K562 (cell line): ENCODE data around the gene RORC. TPM values are rescaled to one million over a fixed set of nuclear protein-coding genes. Genes with fewer than 3 reads are reported as not detected.

Source experiments
- CBFB ChIP-seq: sonication (generic); formaldehyde crosslinking; IDR thresholded peaks from 2 replicates; pipeline ENCODE4 v1.4.0; 2020; ENCODE audit warnings: mild to moderate bottlenecking, missing genetic modification reagents
- CCAR2 ChIP-seq: fragments of 200-400 bp; formaldehyde crosslinking; IDR thresholded peaks from 2 replicates; pipeline ENCODE4 v1.6.1; 2017; ENCODE audit warnings: mild to moderate bottlenecking, low read depth, low read length
- DPF2 ChIP-seq: fragments of 450-650 bp; IDR thresholded peaks from 2 replicates; pipeline ENCODE4 v1.6.1; 2016
- ERF ChIP-seq: fragments of 450-650 bp; formaldehyde crosslinking; IDR thresholded peaks from 2 replicates; pipeline ENCODE4 v1.4.0; 2020; ENCODE audit warnings: mild to moderate bottlenecking, mixed read lengths
- HMGN3 ChIP-seq: IDR thresholded peaks from 2 replicates; pipeline ENCODE4 v1.6.1; 2011; ENCODE audit warnings: borderline replicate concordance, low read depth, mild to moderate bottlenecking, mixed read lengths, low read length; ENCODE audit not compliant: insufficient read length; ENCODE audit errors: extremely low read depth
- KAT8 ChIP-seq: fragments of 450-650 bp; IDR thresholded peaks from 2 replicates; pipeline ENCODE4 v1.6.1; 2016; ENCODE audit warnings: low read depth, mild to moderate bottlenecking
- KLF1 ChIP-seq: fragments of 450-650 bp; IDR thresholded peaks from 2 replicates; pipeline ENCODE4 v1.6.1; 2016; ENCODE audit warnings: missing genetic modification characterization, missing compliant biosample characterization
- NFXL1 ChIP-seq: fragments of 450-650 bp; formaldehyde crosslinking; IDR thresholded peaks from 2 replicates; pipeline ENCODE4 v1.4.0; 2021; ENCODE audit warnings: mild to moderate bottlenecking
- POLR2A ChIP-seq: fragments of 450-650 bp; conservative IDR thresholded peaks from 2 replicates; pipeline ENCODE4 v1.6.1; 2016
- SP2 ChIP-seq: IDR thresholded peaks from 2 replicates; pipeline ENCODE4 v1.6.1; 2011; ENCODE audit warnings: mild to moderate bottlenecking, low read depth, low read length, moderate library complexity; ENCODE audit not compliant: poor library complexity, severe bottlenecking; ENCODE audit errors: extremely low read depth
- SRSF1 ChIP-seq: fragments of 200-400 bp; formaldehyde crosslinking; IDR thresholded peaks from 2 replicates; pipeline ENCODE4 v1.6.1; 2017; ENCODE audit warnings: mild to moderate bottlenecking, low read depth, low read length, moderate library complexity
- ZSCAN32 ChIP-seq: fragments of 450-650 bp; formaldehyde crosslinking; IDR thresholded peaks from 2 replicates; pipeline ENCODE4 v1.4.0; 2020; ENCODE audit warnings: mild to moderate bottlenecking, moderate library complexity
- polyA plus RNA-seq, 8 experiments: library from polyadenylated mRNA; depleted of rRNA in 4 of 8; stranded (reverse) in 5 of 8; unstranded in 3 of 8; fragments of >200 nt; fragmentation: Nextera tagmentation in 2 of 8; fragmentation: Illumina TruSeq in 1 of 8; extraction: Ambion mirVana in 2 of 8; extraction: Trizol in 1 of 8; gene quantifications; 2 replicates each; pipeline versions ENCODE4 v1.2.1 to v1.2.3, GENCODE V29; 2011 to 2014; ENCODE audit warnings: inconsistent platforms in 1 of 8, missing spikeins in 1 of 8
- total RNA-seq, 7 experiments: library from RNA; depleted of rRNA in 6 of 7; stranded (reverse); fragments of >200 nt in 6 of 7; fragmentation: Illumina TruSeq in 2 of 7; extraction: Trizol in 2 of 7; gene quantifications; 2 replicates each; pipeline versions ENCODE4 v1.2.1 to v1.2.3, GENCODE V29; 2011 to 2021; ENCODE audit warnings: low replicate concordance in 1 of 7
- TF ChIP-seq, protein P1 (sequence below): sonication (generic); formaldehyde crosslinking; IDR thresholded peaks from 2 replicates; pipeline ENCODE4 v1.8.0; 2022; ENCODE audit warnings: missing genetic modification reagents, mild to moderate bottlenecking, borderline replicate concordance
- TF ChIP-seq, protein P2 (sequence below), 2 experiments: fragments of 450-650 bp; formaldehyde crosslinking in 1 of 2; IDR thresholded peaks; 2 replicates each; pipeline versions ENCODE4 v1.4.0 to v1.6.1; 2014 to 2020; ENCODE audit warnings: mild to moderate bottlenecking in 2 of 2, borderline replicate concordance in 1 of 2, low read depth in 1 of 2
- TF ChIP-seq, protein P3 (sequence below): fragments of 450-650 bp; IDR thresholded peaks from 2 replicates; pipeline ENCODE4 v1.6.1; 2016

The RORC gene
- total and polyA plus RNA-seq, 9 of the 15 experiments (the other 6 are each of a cell fraction or from before 2014, with no cell fraction given) = not detected

DNA sequence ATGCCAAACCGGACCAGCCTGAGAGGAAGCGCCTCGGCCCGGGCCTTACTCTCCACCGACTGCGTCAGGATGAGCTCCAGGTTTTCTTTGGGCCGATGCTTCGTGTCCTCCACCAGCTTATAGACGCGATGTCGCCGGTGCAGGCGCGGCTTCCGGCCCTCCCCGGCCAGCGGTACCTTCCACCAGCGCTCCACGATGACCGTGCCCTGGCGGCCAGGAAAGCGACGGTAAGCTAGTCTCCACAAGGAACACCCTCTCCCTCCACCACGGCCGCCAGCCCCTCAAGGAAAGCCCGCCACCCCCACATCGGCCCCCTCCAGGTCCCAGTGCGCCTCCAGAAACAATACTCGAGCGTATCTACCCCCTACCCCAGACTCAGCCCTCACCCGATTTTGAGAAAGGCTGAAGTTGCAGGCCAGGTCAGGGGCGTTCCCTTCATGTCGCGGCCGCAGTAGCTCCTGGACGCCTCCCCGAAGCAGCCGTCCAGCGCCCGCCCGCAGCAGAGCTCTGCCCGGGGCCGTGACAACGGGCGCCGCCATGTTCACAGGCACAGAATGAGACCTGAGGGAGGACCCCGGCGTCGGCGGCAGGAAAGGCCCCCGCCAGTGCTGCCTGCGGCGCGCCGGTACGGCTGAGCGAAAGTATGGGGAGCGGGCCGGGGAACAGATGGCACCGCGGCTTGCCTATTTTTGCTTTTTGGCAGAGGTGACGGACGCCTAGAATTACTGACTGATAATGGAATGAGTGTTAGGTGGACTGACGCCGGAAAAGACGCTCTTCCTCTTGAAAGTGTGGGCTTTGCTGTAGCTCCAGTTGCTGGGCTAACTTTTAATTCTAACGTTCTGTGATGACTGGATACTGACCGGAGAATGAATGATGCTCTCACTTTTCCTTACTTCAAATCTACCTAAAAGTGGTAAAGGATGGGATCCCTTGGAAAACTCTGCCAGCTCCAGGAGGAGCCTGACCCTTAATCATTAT, 68.4 kb downstream of the RORC start, which contains the start of gene MRPL9 (continued):
- TF ChIP-seq, protein P1, sequence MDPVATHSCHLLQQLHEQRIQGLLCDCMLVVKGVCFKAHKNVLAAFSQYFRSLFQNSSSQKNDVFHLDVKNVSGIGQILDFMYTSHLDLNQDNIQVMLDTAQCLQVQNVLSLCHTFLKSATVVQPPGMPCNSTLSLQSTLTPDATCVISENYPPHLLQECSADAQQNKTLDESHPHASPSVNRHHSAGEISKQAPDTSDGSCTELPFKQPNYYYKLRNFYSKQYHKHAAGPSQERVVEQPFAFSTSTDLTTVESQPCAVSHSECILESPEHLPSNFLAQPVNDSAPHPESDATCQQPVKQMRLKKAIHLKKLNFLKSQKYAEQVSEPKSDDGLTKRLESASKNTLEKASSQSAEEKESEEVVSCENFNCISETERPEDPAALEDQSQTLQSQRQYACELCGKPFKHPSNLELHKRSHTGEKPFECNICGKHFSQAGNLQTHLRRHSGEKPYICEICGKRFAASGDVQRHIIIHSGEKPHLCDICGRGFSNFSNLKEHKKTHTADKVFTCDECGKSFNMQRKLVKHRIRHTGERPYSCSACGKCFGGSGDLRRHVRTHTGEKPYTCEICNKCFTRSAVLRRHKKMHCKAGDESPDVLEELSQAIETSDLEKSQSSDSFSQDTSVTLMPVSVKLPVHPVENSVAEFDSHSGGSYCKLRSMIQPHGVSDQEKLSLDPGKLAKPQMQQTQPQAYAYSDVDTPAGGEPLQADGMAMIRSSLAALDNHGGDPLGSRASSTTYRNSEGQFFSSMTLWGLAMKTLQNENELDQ (CRISPR knock-in tag) = no peak
- no peak for TF ChIP-seq SRSF1
- 0 out of 2 replicates have a peak, but pooled peaks have one; percentile 51 for TF ChIP-seq CBFB (CRISPR knock-in tag)
- no peak for TF ChIP-seq DPF2
- TF ChIP-seq KLF1 = no peak
- no peak for TF ChIP-seq ERF (CRISPR knock-in tag)
- TF ChIP-seq NFXL1 = no peak
- no peak for TF ChIP-seq KAT8
- TF ChIP-seq, protein P2, sequence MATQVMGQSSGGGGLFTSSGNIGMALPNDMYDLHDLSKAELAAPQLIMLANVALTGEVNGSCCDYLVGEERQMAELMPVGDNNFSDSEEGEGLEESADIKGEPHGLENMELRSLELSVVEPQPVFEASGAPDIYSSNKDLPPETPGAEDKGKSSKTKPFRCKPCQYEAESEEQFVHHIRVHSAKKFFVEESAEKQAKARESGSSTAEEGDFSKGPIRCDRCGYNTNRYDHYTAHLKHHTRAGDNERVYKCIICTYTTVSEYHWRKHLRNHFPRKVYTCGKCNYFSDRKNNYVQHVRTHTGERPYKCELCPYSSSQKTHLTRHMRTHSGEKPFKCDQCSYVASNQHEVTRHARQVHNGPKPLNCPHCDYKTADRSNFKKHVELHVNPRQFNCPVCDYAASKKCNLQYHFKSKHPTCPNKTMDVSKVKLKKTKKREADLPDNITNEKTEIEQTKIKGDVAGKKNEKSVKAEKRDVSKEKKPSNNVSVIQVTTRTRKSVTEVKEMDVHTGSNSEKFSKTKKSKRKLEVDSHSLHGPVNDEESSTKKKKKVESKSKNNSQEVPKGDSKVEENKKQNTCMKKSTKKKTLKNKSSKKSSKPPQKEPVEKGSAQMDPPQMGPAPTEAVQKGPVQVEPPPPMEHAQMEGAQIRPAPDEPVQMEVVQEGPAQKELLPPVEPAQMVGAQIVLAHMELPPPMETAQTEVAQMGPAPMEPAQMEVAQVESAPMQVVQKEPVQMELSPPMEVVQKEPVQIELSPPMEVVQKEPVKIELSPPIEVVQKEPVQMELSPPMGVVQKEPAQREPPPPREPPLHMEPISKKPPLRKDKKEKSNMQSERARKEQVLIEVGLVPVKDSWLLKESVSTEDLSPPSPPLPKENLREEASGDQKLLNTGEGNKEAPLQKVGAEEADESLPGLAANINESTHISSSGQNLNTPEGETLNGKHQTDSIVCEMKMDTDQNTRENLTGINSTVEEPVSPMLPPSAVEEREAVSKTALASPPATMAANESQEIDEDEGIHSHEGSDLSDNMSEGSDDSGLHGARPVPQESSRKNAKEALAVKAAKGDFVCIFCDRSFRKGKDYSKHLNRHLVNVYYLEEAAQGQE (IDR thresholded peaks at IDR 0.05; ENCODE audit: borderline replicate concordance) = 0 out of 2 replicates have a peak, but pooled peaks have one; percentile 6
- TF ChIP-seq, protein P2 (CRISPR knock-in tag; IDR thresholded peaks at IDR 0.05; ENCODE audit: low read depth) = no peak
- TF ChIP-seq SP2 = no peak
- TF ChIP-seq CCAR2 = no peak
- peak; percentile 74 for TF ChIP-seq HMGN3
- TF ChIP-seq POLR2A = peak; percentile 87
- TF ChIP-seq ZSCAN32 (CRISPR knock-in tag) = no peak
- TF ChIP-seq, protein P3, sequence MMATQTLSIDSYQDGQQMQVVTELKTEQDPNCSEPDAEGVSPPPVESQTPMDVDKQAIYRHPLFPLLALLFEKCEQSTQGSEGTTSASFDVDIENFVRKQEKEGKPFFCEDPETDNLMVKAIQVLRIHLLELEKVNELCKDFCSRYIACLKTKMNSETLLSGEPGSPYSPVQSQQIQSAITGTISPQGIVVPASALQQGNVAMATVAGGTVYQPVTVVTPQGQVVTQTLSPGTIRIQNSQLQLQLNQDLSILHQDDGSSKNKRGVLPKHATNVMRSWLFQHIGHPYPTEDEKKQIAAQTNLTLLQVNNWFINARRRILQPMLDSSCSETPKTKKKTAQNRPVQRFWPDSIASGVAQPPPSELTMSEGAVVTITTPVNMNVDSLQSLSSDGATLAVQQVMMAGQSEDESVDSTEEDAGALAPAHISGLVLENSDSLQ = 0 out of 2 replicates have a peak, but pooled peaks have one; percentile 32
